Suprapubic skin (tissue), 4 donors: ENCODE results near the gene HOXA1. TPM values are rescaled to one million over a fixed set of nuclear protein-coding genes. Genes with fewer than 3 reads are reported as not detected.
A peak's percentile ranks its signal among the peaks of the same experiment; 100 is the strongest.

Experiments used
- DNase-seq, 2 donors: peaks; one replicate each; pipeline ENCODE4 v3.0.0-alpha.2; 2019; ENCODE audit warnings: low spot score in 2 of 2
- H3K27ac ChIP-seq: fragments of 200-600 bp; sonication (generic); one replicate; pipeline ENCODE4 v1.5.1; 2019
- H3K27me3 ChIP-seq: fragments of 200-600 bp; sonication (generic); one replicate; pipeline ENCODE4 v1.5.1; 2019
- H3K36me3 ChIP-seq: fragments of 200-600 bp; sonication (generic); one replicate; pipeline ENCODE4 v1.5.1; 2019
- H3K4me1 ChIP-seq: fragments of 200-600 bp; sonication (generic); one replicate; pipeline ENCODE4 v1.5.1; 2019
- H3K4me3 ChIP-seq: fragments of 200-600 bp; sonication (generic); one replicate; pipeline ENCODE4 v1.5.1; 2019; ENCODE audit warnings: mild to moderate bottlenecking
- H3K9me3 ChIP-seq: fragments of 200-600 bp; sonication (generic); one replicate; pipeline ENCODE4 v1.5.1; 2019
- EP300 ChIP-seq: sonication (generic); formaldehyde crosslinking; IDR thresholded peaks from one replicate; pipeline ENCODE4 v1.6.1; 2017; ENCODE audit warnings: antibody characterized with exemption
- POLR2A ChIP-seq, 2 donors: fragments of 450-650 bp; IDR thresholded peaks; one replicate each; pipeline ENCODE4 v1.6.1; 2017; ENCODE audit warnings: antibody characterized with exemption in 2 of 2, mild to moderate bottlenecking in 2 of 2, moderate library complexity in 2 of 2
- POLR2AphosphoS5 ChIP-seq, 3 donors: sonication (generic); formaldehyde crosslinking; IDR thresholded peaks; one replicate each; pipeline ENCODE4 v1.6.1; 2017; ENCODE audit warnings: antibody characterized with exemption in 3 of 3
- WGBS: methylation state at CpG from one replicate; pipeline ENCODE4 v1.1.5; 2018; 5-methylcytosine and 5-hydroxymethylcytosine counted together
- total RNA-seq, 4 donors: library from RNA; depleted of rRNA; stranded (reverse); fragments of >200 nt; gene quantifications; one replicate each; pipeline ENCODE4 v1.1.0, GENCODE V29; 2016
- TF ChIP-seq, protein P1 (sequence below), 2 donors: fragments of 200-600 bp in 1 of 2; fragments of 450-650 bp in 1 of 2; sonication (generic) in 1 of 2; IDR thresholded peaks; one replicate each; pipeline ENCODE4 v1.5.1; 2016 to 2019; ENCODE audit warnings: antibody characterized with exemption in 2 of 2, mild to moderate bottlenecking in 1 of 2, moderate library complexity in 1 of 2

Gene HOXA1
- 1 to 10 TPM; 2.5 to 4.0 (median 3.1) TPM for total RNA-seq

DNA sequence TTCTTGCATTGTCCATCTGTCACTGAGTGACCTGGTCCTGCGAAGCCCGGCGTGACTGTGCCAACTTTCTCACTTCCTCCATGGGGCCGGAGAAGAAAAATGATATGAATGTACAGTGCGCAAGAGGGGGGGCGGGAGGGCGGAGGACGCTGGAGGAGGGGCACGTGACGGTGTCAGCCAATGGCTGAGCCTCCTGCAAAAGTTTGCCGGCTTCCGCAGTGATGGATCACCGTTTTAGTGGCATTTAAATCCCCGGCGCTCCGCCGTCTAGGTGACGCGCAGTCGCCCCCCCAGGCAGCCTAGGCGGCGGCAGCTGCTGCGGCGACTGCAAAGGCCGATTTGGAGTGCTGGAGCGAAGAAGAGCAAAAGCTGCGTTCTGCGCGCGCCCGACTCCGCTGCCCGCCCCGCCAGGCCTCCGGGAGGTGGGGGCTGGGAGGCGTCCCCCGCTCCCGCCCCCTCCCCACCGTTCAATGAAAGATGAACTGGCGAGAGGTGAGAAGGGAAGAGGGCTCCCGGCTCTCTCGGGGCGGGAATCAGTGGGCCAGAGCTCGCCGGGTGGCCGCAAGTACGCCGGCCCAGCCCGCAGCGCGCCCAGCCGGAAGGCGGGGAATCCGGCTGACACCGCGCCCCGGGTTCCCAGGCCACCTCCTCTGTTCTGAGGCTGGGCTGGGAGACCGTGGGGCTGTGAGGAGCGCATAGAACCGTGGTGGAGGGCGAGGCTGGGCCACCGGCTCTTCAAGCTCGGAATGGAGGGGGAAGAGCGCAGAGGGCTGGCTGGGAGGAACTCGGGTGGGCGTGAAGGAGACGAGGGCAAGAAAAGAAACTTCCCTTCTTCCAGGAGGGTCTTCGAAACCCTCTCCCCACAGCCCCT lies at the start of gene HOXA1:
Gene HOXA1, minus strand, starts transcription at position 104 of the 871 bp plus-strand sequence. Its CDS starts 88 bp downstream, at position 16.
- peaks cover 36% of the 10 kb centered on the region for H3K4me1 ChIP-seq
- H3K27ac ChIP-seq = peak within 1 kb of the TSS; percentile 76
- peak in 1 of 2 donors; percentile 89 for DNase-seq

DNA sequence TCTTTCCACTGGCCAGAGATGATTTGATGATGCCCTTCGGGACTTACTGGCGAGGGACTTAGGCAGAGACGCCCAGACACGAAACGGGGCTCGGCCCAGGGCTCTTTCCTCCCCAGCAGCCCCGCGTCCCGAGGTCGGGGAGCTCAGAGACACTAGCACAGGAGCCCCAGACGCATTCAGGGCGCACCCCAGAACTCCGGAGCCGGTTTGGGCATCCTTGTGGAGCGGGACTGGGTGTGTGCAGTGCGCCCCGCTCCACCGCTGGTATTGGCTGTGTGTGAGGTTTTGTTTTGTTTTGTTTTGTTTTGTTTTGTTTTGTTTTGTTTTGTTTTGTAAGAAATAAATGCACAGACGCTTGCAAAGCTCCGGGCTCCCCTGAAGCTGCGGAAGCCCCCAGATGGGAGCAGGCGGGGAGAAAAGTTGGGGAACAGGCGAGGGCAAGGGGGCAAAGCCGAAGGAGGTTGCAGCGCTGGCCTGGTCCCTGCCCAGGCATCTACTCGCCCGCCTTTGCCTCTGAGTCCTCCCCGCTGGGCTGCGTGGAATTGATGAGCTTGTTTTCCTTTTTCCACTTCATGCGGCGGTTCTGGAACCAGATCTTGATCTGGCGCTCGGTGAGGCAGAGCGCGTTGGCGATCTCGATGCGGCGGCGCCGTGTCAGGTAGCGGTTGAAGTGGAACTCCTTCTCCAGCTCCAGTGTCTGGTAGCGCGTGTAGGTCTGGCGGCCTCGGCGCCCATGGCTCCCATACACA lies 49.5 kb upstream of the HOXA1 start:
- Histone ChIP-seq H3K27me3 (peaks cover 4% of the 10 kb centered on the region), H3K9me3 (no peaks in the 10 kb centered on the region), H3K36me3 (peaks cover 16% of the 10 kb centered on the region), H3K27ac (peak overlapping the region; percentile 97), H3K4me1 (peaks cover 57% of the 10 kb centered on the region), H3K4me3 (peak overlapping the region; percentile 53)
- 62% methylated on average over 37 of the region's 47 CpGs for WGBS
- DNase-seq = peak; percentile 66 to 77
- TF ChIP-seq POLR2AphosphoS5 (IDR thresholded peaks at IDR 0.05) = no peak
- TF ChIP-seq POLR2A (IDR thresholded peaks at IDR 0.05) = no peak

More for the DNA sequence above, at the start of gene HOXA1:
- no peaks in the 10 kb centered on the region for H3K9me3 ChIP-seq
- no peaks in the 10 kb centered on the region for H3K36me3 ChIP-seq
- WGBS = under 1% methylated on average over 45 of the region's 68 CpGs
- TF ChIP-seq EP300 (no peak), POLR2AphosphoS5 (IDR thresholded peaks at IDR 0.05) (no peak), POLR2A (IDR thresholded peaks at IDR 0.05) (peak in 1 of 2 donors; percentile 37)
- TF ChIP-seq, protein P1, sequence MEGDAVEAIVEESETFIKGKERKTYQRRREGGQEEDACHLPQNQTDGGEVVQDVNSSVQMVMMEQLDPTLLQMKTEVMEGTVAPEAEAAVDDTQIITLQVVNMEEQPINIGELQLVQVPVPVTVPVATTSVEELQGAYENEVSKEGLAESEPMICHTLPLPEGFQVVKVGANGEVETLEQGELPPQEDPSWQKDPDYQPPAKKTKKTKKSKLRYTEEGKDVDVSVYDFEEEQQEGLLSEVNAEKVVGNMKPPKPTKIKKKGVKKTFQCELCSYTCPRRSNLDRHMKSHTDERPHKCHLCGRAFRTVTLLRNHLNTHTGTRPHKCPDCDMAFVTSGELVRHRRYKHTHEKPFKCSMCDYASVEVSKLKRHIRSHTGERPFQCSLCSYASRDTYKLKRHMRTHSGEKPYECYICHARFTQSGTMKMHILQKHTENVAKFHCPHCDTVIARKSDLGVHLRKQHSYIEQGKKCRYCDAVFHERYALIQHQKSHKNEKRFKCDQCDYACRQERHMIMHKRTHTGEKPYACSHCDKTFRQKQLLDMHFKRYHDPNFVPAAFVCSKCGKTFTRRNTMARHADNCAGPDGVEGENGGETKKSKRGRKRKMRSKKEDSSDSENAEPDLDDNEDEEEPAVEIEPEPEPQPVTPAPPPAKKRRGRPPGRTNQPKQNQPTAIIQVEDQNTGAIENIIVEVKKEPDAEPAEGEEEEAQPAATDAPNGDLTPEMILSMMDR (IDR thresholded peaks at IDR 0.05) = no peak
- no peaks in the 10 kb centered on the region for H3K27me3 ChIP-seq
- H3K4me3 ChIP-seq = peak within 1 kb of the TSS; percentile 64

DNA sequence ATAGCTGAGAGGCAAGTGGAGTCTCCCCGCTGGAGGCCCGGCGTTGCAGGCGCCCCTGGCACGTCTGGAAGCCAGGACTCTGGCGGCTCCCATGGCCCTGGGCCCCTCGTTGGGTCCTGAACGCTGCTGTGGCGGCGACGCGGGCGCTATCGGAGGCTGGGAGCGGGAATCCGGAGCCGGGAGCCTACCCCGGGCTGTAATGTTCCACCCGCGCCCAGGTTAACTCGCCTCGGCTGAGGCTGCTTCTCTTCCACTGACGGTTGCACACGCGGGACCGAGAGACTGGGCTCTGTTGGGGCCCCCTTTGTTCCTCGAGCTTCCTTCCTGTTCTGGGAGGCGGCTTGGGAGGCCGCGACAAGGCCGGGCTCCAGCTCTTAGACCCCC lies 49.0 kb upstream of the HOXA1 start:
- Histone ChIP-seq H3K27me3 (peaks cover 4% of the 10 kb centered on the region), H3K36me3 (peaks cover 16% of the 10 kb centered on the region), H3K4me1 (peaks cover 51% of the 10 kb centered on the region), H3K4me3 (peak overlapping the region; percentile 53), H3K27ac (peak overlapping the region; percentile 97), H3K9me3 (no peaks in the 10 kb centered on the region)
- DNase-seq = peak in 1 of 2 donors; percentile 76
- WGBS = 76% methylated on average over 27 of the region's 31 CpGs
- TF ChIP-seq EP300 (no peak), POLR2AphosphoS5 (IDR thresholded peaks at IDR 0.05) (no peak), POLR2A (IDR thresholded peaks at IDR 0.05) (no peak)
- TF ChIP-seq, protein P1 (IDR thresholded peaks at IDR 0.05) = no peak

DNA sequence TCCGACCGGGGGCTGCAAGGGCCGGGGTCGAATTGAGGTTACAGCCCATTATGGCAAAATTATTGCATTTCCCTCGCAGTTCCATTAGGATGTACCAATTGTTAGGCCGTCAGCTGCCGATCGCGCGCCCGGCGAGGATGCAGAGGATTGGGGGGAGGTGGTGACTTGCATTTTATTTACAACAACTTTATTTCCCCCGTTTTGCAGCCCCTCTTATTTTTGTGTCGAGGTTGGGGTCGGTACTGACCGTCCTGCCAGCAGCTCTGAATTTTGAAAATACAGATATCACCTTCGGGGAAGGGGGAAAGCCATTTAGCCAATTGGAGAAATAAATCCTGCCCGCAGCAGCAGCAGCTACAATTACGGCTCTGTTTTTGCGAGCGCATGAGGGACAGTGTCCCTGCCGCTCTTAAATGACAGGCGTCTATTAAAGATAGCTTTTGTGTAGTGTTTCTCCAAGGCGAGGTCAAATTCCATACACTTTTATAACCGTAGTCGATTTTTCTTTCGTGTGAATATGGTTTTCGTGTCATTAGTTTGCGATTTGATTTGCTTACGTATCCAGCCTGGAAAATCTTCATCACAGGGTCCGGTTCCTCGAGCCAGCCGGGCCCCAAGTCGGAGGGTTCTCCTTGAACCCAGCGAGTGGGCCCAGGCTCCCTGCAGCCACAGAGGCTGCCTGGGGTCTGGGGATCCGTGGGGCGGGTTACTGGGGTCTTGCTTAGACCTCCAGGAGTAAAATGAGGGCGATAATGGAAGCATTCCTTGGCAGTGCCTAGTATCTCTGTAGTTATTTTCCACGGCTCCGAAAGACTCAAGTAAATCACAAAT lies 48.4 kb upstream of the HOXA1 start:
- TF ChIP-seq, protein P1 (IDR thresholded peaks at IDR 0.05) = peak in 1 of 2 donors; percentile 56
- TF ChIP-seq EP300 = no peak
- H3K4me1 ChIP-seq = peaks cover 45% of the 10 kb centered on the region

More for the DNA sequence above, 48.4 kb upstream of the HOXA1 start:
- WGBS = 74% methylated on average over 40 of the region's 40 CpGs
- peaks cover 16% of the 10 kb centered on the region for H3K36me3 ChIP-seq
- peak in 1 of 2 donors; percentile 77 for DNase-seq
- H3K9me3 ChIP-seq = no peaks in the 10 kb centered on the region
- H3K27ac ChIP-seq = peak overlapping the region; percentile 97
- H3K4me3 ChIP-seq = peak overlapping the region; percentile 53
- peaks cover 4% of the 10 kb centered on the region for H3K27me3 ChIP-seq
